ENCODE results near the gene FMNL1. TPM values are rescaled to one million over a fixed set of nuclear protein-coding genes. Genes with fewer than 3 reads are reported as not detected.

The FMNL1 gene
- polyA plus RNA-seq, 4 donors = 5.7 to 7.7 (median 6.5) TPM

- DNase-seq (ENCODE audit: low read depth in 4 of 4, low spot score in 3 of 4) = no peak
Observed at GRCh38 chr17:45222014-45222288, 266 bp downstream of the FMNL1 start.

DNA sequence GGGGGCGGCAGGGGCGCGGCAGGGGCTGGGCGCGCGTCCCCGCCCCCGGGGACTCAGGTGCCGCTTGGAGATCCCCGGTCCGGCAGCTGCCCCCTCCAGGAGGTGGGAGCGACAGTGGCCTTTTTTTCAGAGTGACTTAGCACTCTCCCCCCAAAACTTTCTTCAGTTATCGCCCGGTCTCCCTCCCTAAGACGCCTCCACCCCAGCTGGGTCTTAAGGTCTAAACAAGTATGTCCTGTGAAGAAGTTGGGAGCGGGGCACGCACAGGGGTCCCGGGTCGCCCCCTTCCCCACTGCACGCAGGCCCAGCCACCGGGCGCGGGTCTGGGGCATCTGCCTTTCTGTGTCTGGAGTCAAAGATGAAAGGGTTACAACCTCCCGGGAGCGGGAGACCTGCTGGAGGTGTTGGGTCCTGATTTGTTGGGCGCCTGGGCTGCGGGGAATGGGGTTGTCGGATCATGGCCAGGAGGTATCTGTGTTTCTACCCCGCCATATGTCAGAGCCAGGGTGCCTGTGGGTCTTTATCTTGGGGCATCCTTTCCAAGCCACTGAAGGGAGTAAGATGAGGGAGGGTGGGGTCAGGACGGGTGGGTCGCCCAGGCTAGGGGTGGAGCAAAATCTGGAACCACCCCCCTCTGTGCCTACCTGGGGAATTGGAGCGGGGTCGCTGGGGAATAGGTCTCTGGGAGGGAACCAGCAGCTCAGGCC, 757 bp downstream of the FMNL1 start:
- no peak for DNase-seq (ENCODE audit: low read depth in 4 of 4, low spot score in 3 of 4)

GRCh38 chr17:45222996-45223538, 1.4 kb downstream of the FMNL1 start:
- no peak for DNase-seq (ENCODE audit: low read depth in 4 of 4, low spot score in 3 of 4)

DNA sequence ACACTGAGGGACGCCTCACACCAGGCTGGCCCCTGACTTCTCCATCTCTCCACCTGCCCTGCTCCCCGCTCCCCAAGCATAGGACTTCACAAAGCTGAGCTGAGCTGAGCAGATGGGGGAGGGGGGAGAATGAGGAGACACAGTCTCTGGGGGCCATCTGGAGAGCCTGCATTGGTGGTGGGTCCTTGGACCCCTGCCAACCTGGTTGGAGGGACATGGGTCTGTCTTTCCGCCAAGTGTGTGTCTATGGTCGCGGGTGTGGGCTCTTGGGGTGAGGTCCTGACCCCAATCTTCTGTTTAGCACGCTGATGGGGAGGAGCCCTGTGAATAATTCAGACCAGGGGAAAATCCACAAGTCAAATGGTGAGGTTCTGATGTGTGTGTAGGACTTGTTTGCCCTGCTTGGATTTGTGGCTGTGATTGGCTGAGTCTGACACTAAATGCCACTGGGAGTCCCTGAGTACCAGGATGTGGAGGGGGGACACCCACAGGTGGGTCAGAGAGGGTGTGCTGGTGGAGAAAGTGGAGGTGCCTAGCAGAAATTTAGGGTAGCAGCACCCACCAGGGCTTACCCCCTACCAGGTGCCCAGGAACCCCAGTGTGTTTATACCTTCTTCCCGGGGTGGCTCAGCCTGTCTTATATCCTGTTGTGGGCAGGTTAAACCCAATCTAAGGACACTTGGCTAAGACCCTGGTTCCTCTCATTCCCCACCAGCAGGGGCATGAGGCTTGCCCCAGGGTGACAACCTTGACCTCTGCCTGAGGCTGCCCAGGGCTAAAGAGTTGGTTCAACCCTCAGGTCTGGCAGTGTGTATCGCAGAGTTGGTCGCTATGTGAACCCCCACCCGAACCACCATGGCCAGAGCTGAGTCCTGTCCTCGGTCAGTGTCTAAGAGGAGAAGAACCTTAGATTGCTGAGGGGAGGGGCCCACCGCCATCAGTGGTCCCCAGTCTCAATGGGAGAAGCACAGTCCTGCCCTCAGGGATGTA, 2.1 kb downstream of the FMNL1 start:
- DNase-seq (ENCODE audit: low read depth in 4 of 4, low spot score in 3 of 4) = no peak

GRCh38 chr17:45224671-45225050, 3.0 kb downstream of the FMNL1 start:
- DNase-seq (ENCODE audit: low read depth in 4 of 4, low spot score in 3 of 4) = no peak

GRCh38 chr17:45225051-45225700, 3.5 kb downstream of the FMNL1 start:
- no peak for DNase-seq (ENCODE audit: low read depth in 4 of 4, low spot score in 3 of 4)

DNA sequence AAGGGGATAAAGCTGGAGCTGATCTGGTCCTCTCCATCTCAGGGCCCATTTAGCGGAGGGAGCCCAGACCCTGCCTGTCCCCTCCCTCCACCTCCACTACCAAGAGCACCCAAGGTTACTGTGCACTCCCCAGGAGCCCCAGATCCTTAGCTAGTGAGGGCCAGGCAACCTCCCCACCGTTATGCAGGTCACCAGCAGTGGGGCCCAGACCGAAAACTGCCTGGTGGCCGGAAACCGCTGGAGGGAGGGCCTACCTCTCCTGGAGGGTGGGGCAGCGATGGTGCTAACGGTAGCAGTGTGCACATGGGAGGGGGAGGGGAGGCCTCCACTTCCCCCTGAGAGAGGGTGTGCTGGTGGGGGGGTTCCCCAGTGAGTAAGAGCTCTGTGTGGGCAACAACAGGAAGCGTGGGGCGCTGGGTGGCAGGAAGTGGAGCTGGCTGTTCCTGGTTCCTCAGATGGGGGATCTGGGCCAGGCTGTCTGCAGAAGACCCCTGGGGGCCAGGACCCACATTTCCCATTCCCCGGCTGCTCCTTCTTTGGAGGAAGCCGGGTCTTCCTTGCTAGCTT, 4.4 kb downstream of the FMNL1 start:
- no peak for DNase-seq (ENCODE audit: low read depth in 4 of 4, low spot score in 3 of 4)

DNA sequence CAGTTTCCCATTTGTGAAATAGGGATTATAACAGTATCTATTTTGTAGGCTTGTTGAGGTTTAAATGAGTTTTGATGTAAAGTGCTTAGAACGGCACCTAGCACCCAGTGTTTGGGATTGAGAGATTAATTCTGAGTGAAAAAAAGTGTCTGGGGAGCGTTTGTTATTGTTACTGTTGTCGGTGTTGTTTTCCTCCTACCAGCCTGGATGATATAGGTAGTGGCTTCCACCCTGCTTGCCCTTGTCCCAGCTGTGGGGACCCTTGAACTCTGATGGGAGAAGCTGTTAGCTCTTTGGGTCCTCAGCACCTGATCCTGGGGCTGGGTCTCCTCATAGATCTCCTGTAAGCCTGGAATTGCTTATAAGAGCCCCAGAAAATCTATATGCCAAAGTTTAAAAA, 4.9 kb downstream of the FMNL1 start:
- no peak for DNase-seq (ENCODE audit: low read depth in 4 of 4, low spot score in 3 of 4)

DNA sequence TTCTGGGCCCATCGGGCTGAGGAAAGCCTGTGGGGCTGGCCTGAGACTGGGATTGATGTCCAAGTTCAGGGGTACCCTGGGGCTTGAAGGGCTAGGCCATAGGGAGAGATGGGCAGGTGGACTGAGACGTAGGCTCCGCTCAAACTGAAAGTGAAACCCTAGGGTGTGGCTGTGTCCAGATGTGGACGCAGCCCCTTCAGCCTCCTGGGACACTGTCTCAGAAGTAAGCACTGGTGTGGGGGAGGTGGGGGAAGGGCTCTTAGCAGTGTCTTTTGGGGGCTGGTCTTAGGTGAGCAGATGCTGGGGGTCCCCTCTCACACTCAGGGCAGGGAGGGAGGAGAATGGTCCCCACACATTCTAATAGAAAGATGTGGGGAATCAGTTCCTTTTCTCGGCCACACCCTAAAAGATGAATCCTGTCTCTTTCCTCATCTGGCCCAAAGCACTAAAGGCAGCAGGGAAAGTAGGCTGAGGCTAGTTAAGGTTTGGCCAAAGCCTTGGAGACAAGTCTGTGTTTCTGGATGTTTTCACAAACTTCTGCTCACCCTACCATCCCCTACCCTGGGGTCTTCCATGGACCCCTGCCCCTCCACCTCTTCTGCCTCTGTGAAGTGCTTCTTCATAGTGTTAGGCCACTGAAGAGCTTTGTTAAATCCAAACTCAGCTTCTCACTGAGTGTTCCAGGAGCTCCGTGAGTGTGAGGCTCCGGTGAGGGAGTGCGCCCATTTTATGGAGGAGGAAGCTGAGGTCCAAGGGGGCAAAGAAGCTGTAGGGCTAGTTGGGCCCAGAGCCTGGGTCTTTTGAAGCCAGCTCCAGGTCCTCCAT, 5.6 kb downstream of the FMNL1 start:
- DNase-seq (ENCODE audit: low read depth in 4 of 4, low spot score in 3 of 4) = no peak

- no peak for DNase-seq (ENCODE audit: low read depth in 4 of 4, low spot score in 3 of 4)
Observed at GRCh38 chr17:45227926-45228762, 6.5 kb downstream of the FMNL1 start.

DNA sequence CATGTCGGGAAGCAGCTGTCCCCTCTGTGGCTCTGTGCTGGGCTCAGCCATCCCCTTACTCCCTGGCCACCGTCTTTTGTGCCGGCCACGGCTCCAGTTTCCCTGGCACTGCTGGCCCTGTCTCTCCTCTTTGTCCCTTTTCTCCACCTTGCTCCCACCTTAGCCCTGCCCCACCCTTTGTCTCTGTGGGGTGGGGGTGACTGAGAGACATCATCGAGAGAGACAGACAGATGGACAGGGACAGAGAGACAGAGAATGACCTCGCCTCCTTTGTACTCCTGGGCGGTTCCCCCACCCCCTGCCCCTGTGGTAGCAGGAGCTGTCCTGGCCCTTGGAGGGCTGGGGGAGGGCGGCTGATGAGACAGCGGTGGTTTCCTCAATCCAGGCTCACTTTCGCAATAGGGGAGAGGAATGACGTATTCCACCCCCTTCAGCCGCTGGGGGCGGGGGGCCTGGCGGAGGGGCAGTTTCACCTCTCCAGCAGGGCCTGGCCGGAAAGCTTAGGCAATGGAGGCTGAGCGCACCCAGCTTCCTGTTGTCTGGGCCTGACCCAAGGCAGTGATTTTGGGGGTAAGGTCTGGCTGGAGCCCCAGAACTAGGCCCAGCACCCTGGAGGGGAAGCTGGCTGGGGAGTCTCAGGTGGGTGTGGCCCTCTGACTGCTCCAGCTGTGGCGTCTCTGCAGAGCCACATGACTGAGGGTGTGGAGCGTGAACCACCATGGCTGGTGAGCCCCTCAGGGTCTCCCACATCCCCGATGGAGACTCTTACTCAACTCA, 7.3 kb downstream of the FMNL1 start:
- no peak for DNase-seq (ENCODE audit: low read depth in 4 of 4, low spot score in 3 of 4)

DNA sequence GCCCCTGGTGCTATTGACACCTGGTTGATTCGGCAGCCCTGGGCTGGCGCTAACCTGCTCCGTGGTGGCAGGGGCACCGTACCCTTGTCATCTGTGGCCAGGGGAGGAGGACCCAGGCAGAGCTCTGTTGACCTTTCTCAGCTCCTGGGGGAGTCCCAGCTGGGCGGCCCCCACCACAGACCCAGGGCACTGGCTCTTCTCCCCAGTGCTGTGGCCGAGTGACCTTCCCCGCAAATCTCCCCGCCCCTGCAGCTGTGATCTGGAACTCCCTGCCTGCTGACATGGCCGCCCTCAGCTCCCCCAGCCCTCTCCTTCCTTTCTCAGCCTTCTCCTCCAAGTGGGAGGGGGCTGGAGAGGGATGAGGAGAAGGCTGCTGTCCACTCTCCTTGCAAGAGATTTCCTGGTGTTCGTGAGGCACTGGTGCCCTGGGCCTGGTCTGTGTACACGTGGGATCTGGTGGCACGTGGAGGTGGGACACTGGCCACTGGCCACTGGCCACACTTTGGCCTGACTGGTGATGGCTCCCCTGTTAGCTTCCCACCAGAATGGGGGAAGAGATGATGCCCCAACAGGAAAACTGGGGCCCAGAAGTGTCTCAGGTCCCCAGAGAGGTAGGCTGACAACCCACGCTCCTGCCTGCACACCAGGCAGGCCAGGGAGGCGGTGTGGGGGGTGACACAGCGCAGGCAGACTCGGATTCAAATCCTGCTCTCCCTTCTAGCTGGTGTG, 8.2 kb downstream of the FMNL1 start:
- no peak for DNase-seq (ENCODE audit: low read depth in 4 of 4, low spot score in 3 of 4)

GRCh38 chr17:45230410-45230786, 8.7 kb downstream of the FMNL1 start:
- no peak for DNase-seq (ENCODE audit: low read depth in 4 of 4, low spot score in 3 of 4)

DNA sequence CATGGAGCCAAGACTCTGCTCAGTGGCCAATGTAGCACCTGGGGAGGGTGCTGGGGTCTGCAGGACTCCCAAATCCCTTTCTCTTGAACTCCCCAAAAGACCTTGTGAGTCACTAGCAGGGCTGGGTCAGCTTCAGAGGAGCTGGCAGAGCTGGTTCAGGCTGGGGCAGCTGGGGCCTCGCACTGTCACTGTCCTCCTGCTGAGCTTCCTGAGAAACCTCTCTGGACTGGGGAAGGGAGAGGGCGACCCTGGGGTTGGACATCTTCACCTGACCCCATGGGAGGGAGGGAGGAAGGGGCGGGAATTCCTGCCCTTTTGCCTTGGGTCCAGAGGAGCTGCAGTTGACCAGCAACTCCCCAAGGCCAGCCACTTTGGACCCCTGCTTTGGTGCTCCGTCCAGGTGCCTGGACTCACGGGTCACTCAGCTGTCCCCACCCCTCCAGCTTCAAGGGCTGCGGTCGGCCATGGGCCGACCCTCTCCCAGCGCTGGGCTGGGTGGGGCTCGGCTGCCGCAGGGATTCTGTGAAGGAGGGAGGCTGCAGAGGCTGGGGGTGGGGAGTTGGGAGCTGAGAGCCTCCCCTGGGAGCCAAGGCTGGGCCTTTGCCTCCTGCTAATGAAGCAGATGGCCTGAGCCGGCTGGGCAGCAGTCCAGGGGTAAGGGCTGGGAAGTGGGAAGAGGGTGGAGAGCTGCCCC, 9.2 kb downstream of the FMNL1 start:
- no peak for DNase-seq (ENCODE audit: low read depth in 4 of 4, low spot score in 3 of 4)

- no peak for DNase-seq (ENCODE audit: low read depth in 4 of 4, low spot score in 3 of 4)
Observed at GRCh38 chr17:45231481-45232116, 9.9 kb downstream of the FMNL1 start.

DNA sequence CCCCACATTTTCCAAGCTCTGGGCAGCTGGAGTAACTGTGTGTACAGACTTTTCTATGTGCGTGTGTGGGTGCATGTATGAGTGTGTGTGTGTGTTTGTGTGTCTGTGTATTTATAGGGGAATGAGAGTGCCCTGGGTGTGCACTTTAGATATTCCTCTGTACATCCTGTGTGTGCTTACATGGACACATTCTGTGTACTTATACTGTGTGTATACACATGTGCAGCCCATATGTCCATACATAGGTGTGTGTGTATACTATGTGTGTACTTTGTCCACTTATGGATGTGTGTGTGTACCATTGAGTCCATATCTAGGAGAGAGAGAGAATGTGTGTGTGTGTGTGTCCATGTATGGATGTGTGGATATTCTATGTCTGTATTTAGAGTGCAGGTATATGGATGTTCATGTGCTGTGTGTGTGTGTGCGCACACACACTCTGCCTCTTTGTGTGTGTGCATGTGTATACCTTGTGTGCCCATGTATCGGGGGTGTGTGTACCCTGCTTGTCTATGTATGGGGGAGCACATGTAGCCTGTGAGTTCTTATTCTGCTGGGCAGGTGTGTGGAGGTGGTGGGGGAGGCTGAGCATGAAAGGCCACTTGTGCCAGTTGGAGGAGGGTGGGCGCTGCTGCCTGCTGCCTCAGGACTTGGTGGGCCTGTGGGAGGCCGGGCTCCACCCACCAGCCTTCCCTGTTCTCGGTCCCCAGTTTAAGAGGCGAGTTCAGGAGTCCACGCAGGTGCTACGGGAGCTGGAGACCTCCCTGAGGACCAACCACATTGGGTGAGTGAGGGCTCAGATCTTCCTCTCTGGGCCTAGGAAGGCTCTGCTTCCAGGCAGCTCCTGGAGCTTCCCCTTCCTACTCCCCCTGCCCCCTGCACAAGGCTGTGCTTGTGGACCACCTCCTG, 11.1 kb downstream of the FMNL1 start:
- no peak for DNase-seq (ENCODE audit: low read depth in 4 of 4, low spot score in 3 of 4)
